GM19395 (cell line): Measurements from ENCODE around the gene TRAF2.

Experiments
- ATAC-seq: cut with Tn5 transposase; IDR thresholded peaks from one replicate; pipeline ENCODE4 v1.9.1; 2021; ENCODE audit warnings: mild to moderate bottlenecking, moderate library complexity; ENCODE audit not compliant: unreplicated experiment

Gene TRAF2

DNA sequence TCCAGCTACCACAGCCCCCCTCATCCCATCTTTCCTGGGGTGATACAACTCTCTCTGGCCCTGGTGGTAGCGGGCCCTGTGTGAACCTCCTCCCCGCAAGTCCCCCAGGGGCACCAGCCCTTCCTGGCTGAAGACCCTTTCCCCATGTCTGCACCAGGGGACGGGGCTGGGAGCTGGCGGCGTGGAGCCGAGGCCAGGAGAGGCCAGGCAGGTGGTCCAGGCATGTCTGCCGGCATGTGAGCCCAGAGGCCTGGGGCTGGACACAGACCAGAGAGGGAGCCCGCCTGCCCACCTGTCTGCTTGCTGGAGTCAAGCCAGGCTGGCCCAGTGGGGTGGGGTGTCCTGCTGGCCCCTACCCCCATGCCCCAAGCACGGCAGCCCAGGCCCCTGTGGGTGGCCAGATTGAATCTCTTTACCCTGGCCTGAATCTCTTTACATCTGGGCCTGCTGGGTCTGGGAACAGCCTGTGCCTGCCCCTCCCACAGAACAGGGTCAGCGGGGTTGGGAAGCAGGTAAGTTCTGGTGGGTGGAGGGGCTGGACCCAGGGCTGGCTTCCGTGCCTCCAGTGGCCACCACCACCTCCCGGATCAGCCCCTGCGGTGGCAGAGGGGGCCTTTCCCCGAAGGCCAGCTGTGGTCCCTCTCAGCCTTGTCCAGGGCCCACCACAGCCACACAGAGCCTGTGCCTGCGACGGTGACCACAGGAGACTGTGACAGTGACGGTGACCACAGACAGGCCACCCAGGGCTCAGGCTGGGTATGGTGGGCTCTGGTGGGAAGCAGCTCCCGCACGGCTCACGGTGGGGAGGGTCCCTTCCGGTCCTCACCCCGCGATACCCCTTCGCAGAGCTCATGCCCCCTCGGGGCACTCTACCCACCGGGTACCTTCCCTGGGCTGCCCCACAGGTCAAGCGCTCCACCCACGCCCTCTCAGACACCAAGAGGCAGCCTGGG lies 72.9 kb downstream of the TRAF2 start:
- no peak for ATAC-seq

DNA sequence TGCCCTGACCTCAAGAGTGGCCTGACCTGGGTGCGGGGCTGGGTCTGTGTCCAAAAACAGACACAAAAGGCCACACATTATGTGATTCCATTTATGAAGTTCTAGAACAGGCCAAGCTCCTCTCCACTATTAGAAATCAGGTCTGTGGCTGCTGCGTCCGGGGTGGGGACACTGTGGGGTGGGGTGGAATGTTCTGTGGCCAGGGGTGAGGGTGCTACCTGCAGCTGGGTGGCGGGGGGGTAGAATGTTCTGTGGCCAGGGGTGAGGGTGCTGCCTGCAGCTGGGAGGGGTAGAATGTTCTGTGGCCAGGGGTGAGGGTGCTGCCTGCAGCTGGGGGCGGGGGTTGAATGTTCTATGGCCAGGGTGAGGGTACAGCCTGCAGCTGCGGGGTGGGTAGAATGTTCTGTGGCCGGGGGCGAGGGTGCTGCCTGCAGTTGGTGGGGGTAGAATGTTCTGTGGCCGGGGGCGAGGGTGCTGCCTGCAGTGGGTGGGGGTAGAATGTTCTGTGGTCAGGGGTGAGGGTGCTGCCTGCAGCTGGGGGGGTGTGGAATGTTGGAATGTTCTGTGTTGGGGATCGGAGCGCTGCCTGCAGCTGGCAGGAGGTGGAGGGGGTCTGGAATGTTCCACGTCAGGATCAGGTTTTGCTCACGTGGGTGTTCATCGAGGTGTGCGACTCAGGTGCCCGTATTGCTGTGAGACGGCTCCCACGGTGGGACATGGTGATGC lies 74.1 kb downstream of the TRAF2 start:
- no peak for ATAC-seq

DNA sequence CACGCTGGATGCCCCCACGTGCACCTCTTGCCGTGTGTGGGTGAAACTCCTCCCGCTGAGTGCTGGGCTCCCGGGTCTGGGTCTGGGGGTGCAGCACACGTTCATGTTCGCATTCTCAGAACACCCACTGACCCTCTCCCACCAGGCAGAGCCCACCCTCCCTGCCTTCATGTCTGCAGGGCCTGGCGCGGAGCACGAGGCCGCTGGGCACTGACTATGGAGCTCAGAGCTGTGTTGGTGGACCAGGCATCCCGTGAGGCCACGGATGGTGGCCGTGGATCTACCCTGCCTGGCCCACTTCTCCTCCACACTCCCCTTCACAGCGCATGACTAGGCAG lies 74.6 kb downstream of the TRAF2 start:
- no peak for ATAC-seq

DNA sequence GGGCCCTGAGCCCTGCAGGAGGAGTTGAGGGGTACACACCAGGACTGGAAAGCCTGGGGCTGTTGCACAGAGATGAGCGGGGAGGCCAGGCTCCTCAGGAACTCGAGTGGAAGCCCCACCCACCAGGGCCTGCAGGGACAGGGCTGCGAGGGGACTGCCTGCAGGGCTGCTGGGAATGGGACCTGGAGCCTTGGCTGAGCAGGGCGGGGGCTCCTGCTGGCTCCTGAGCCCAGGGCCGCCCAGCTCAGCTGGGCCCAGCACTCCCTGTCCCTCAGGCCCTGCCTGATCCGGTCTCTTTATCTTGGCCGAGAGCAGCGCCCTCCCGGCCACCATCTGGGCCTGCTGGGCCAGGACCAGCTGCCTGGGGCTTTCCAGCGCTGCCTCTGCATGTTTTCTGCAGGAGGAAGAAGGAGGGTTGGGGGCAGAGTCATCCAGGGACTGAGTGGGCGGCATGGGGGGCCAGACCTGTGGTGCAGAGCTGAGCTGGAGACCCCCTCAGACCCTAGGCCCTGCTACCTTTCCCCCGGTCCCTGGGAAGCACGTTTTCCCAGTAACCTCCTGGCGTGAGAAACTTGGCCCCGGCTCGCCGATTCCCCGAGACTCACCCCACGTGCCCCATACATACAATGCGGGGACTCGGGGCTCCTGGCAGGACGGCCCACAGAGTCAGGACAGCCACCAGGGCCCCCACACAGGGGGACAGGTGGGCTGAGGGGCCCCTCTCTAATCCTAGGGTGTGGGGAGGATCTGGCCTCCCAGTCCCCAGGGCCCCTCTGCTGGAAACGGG lies 75.2 kb downstream of the TRAF2 start:
- no peak for ATAC-seq

DNA sequence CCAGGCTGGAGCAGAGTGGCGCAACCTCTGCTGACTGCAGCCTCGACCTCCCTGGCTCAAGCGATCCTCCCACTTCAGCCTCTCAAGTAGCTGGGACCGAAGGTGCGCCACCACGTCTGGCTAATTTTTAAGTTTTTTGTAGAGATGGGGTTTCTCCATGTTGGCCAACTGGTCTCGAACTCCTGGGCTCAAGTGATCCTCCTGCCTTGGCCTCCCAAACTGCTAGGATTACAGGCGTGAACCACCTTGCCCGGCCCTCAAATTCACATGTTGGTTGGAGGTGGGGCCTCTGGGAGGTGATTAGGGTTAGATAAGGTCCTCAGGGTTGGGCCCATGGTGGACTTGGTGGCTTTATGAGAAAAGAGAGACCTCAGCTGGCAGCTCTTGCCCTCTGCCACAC lies 75.8 kb downstream of the TRAF2 start:
- no peak for ATAC-seq

DNA sequence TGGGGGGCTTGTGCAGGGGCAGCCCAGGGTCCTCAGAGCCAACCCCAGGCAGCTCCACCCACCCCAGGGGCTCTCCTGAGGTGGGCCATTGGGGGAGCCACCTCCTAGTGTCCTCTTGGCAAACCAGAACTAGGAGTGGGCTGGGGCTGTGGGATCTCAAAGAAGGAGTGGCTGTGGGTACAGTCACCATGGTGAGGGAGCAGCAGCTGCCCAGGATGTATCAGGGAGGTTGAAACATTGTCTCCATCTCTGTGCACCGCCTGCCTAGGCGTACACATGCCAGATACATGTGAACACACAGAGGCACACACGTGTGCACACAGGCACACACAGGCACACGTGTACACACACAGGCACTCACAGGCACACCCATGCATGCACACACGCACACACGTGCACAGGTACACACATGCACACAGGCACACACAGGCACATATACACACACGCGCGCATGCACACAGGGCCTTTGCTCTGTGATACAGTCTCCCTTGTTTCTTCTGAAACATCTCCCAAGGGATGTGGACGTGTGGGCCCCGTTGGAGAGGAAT lies 76.5 kb downstream of the TRAF2 start:
- ATAC-seq = no peak

DNA sequence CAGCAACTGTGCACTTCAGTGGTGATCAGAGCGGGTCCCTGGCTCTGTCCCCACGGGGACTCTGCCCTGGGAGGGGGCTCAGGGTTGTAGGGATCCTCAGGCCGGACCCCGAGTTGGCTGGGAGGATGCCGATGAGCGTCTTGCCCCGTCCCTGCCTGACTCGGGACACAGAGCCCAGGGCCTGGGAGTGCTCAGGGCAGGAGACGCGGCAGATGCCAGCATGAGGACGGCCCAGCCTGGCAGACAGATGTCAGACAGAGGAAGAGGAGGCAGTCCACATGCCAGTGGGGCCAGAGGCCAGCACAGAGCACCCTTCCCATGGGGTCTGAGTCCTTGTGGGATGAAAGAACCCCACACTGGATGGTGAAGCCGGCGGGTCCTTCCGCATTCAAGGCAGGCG lies 77.0 kb downstream of the TRAF2 start:
- no peak for ATAC-seq

DNA sequence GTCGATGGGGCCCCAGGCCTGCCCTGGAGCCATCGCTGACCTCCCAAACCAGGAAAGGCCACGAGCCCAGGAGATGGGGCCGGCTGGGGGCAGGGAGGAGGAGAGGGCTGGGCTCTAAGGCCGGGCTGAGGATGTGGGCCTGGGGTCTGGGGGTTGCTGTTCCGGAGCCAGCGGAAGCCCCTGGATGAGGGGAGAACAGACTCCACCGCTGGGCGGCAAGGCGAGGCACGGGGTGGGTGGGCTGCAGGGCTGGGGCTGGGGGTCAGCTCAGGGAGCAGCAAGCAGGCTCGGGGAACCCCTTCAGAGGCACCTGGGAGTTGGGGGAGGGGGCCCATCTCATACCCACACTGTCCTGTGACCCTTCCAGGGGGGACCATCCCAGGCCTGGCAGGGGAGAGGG lies 77.4 kb downstream of the TRAF2 start:
- ATAC-seq = no peak

DNA sequence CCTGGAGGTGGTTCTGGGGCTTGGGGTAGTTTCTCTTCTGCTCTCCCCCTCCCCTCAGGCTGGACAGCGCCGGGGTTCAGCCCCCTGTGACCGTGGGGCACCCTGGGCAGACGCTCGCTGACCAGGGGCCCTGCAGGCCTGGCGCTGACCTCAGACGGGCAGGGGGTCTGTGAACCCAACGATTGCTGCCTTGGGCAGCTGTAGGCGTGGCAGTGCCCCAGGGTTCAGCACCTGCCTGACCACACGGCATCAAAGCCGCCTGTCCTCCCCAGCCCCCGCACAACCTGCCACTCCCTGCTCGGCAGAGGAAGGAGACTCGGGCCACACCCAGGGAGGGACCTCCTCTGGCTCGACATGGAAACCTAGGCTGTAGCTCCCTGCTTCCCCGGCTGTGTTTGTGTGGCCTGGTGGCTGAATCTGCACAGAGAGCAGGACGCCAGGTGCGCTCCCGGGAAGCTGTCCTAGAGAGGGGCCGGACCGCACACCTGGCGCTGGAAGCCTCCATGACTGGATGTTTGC lies 77.9 kb downstream of the TRAF2 start:
- no peak for ATAC-seq

DNA sequence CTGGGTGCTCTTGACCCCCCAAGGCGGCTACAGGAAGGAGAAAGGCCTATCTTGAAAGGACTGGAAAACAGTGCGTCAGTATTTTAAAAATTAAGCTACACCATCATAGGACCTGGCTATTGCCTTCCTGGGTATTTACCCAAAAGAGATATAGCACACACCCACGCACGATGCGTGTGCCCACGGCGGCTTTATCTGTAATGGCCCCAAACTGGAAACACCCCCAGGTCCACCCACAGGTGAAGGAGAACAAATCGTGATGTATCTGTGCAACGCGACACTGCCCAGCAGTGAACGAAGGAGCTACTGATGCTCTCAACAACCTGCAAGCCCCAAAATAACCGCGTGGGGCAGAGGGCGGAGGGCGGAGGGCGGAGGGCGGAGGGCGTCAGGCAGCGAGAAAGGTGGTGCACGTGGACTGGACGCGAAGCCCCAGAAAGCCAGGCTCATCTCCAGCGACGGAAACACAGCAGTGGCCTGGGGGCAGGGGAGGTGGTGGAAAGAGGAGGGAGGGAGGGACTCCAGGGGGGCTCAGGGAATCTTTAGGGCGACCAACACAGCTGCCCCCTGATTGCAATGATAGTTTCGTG lies 78.6 kb downstream of the TRAF2 start:
- no peak for ATAC-seq

DNA sequence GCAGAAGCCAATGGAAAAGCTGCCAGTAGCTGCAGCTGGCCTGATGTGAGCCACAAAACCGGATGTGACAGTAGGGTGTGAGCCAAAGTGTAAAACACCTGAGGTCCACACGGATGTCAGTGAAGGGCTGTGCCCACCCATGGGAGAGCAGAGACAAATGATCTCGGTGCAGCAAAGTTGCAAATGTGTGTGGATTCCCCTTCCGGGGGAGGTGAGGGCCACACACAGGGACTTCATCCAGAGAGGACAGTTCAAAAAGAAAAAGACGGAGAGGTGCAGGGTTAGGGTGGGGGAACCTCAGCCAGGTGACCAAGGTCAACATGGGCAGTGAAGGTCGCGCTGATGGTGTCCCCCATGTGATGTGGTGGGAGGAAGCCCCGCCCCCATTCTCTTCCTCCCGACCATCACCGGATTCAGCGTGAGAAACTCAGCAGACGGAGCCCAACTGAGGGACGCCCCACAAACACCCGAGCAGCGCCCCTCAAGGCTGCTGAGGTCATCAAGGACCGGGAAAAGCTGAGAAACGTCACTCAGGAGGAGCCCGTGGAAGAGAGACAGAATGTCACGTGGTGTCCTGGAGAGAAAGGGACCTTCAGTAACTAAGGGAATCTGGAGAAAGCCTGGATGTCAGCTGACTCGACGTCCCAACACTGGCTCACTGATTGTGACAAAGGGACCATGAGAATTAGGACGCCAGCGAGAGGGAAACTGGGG lies 79.6 kb downstream of the TRAF2 start:
- no peak for ATAC-seq

DNA sequence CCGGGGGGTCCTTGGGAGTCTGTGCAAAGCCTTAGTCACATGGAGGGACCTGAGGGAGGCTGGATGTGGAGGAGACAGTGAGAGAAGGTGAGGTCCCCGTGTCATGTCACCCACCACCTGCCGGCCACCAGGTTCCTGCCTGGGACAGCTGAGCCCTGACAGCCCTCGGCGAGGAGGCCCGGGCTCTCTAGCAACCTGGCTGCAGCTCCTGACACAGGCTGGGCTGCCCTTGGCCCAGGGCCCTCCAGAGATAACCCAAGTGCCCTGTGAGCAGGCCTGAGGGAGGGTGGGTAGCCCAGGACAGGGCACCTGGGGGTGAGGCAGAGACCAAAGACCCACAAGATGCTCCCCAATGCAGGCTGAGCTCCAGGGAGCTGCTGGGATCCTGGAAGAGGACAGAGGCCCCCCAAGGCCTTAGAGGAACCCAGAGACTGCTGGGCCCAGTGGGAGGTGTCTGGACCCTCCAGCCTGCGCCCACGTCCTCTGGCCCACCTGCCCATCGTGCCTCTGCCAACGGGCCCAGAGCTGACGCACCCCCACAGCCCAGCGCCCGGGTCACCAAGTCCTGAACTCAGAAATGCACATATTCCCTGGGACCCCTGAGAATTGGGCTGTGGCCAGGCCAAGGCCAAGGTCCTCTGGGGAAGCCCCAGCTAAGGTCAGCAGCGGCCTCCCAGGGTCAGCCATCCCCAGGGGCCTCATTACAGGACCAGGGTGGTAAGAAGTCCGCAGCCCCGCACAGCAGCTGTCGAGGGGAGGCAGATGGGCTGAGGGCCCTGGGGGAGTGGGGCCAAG lies 82.2 kb downstream of the TRAF2 start:
- no peak for ATAC-seq

DNA sequence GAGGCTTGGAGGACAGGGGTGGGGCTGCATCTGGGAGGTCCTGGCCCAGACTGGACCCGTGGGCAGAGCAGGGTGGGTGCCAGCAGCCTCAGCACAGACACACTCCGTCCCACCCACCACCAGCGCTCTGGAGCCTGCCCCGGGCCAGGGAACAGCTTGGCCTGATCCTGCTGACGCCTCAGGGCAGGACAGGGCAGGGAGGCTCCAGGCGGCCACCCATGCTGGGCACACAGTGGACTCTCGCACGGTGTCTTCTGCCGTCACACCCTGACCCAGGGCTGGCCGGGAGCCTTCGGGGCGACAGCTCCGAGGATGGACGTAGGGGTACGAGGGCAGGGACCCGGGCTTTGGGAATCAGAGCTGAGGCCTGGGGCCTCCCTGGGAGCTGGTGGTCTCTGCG lies 82.8 kb downstream of the TRAF2 start:
- ATAC-seq = no peak

DNA sequence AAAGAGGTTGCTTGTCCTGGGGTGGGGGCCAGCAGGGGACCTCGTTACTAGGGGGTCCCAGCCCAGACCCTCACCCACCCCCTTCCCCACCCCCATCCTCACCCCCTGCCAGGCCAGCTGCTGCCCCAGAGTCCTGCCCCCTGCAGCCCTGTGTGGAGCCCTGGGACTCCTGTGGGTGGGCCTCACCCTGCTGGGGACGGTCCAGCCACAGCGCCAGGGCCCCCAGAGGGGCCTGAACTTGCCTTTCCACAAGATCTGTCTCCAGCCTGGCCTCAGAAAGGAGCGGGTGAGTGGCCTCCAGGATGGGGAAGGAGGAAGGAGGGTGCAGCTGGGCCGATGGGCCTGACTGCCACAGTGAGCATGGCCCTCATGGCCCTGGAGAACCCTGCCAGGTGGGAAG lies 83.5 kb downstream of the TRAF2 start:
- no peak for ATAC-seq

DNA sequence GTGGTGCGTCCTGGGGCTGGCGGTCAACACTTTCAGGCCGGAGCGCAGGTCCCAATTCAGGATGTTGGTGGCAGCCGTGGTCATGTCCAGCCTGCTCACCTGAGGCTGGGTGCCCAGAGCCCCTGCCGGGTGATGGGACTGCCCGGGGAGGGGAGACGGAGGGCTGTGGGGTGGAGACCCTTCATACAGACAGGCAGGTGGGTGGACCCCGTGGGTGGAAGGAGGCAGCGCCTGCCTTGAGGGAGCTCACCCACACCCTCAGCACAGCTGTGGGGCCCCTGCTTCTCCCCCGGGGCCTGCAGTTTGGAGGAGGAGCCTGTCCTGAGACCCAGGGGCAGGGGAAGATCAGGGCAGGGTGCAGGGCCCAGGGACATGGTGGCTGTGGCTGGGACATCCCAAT lies 84.0 kb downstream of the TRAF2 start:
- ATAC-seq = no peak

DNA sequence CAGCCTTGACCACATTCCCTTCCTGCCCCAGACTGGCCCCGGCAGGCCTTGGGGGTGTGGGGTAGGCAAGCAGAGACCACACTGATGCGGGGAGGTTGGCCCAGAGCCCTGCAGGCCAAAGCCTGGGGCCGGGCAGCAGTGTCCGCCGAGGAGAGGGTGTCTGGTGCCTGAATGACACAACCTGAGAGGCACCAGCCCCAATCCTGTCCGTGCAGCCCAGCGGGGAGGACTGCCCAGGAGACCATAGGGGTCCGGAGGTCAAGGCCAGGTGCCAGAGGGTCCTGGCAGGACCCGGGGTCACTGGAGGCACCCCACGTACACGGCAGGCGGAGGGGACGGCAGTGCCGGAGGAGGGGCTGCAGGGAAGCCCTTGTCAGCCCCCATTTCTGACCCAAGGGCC lies 85.4 kb downstream of the TRAF2 start:
- no peak for ATAC-seq

DNA sequence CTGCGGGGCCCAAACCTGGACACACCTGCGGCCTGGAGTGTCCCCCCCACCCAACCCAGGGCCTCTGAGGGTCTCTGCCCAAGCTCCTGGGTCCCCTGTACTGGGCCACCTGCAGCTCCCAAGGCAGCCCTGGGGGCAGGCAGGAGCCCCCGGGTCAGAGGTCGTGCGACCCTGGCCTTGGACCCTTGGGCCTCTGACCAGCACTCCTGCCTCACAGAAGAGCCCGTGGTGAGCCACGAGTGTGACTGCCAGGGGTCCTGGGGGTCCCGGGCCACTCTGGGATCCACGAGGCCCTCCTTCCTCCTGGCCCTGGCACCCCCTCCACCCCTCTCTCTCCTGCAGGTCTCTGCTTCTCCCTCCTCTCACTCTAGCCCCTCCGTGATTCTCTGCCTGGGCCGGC lies 86.0 kb downstream of the TRAF2 start:
- ATAC-seq = no peak

DNA sequence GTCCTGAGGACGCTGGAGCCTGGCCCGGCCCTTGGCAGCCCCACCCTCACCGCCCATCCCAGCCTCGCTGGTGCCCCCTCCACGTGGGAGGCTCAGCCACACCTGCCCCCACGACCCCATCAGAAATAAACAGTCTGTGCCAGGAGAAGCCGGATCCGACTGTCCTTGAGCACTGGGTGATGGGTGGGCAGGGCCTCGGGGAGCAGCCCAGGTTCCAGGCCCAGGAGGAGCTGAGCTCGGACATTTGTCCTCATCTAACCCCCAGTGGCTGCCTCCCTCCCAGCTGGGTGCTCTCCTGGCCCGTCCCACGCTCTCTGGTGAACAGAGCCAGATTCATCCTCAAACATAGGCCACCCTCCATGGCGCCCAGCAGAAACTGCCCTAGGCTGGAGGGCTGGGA lies 86.4 kb downstream of the TRAF2 start:
- no peak for ATAC-seq
